GM21360 (cell line): ENCODE data around the gene PRR30.

Experiments used
- ATAC-seq: cut with Tn5 transposase; IDR thresholded peaks from one replicate; pipeline ENCODE4 v1.9.1; 2021; ENCODE audit warnings: mild to moderate bottlenecking, moderate library complexity; ENCODE audit not compliant: unreplicated experiment

PRR30 gene

GRCh38 chr2:27155069-27155520, 15.9 kb upstream of the PRR30 start:
- no peak for ATAC-seq

- no peak for ATAC-seq
Measured at GRCh38 chr2:27154488-27154887, 15.3 kb upstream of the PRR30 start.

- no peak for ATAC-seq
Measured at GRCh38 chr2:27152796-27153464, 13.7 kb upstream of the PRR30 start.

GRCh38 chr2:27152102-27152795, 13.0 kb upstream of the PRR30 start:
- ATAC-seq = no peak

GRCh38 chr2:27150639-27151230, 11.5 kb upstream of the PRR30 start:
- no peak for ATAC-seq

- ATAC-seq = no peak
Measured at GRCh38 chr2:27149570-27150405, 10.6 kb upstream of the PRR30 start.

GRCh38 chr2:27148801-27149439, 9.7 kb upstream of the PRR30 start, which contains the start of gene TCF23:
TCF23 (plus strand) TSS chr2:27149004; CDS start chr2:27149134, 130 bp downstream.
- no peak for ATAC-seq

GRCh38 chr2:27147935-27148334, 8.7 kb upstream of the PRR30 start:
- no peak for ATAC-seq

- ATAC-seq = no peak
Measured at GRCh38 chr2:27145682-27146081, 6.5 kb upstream of the PRR30 start.

- no peak for ATAC-seq
Measured at GRCh38 chr2:27143285-27143684, 4.1 kb upstream of the PRR30 start.

GRCh38 chr2:27138111-27138510, 1.1 kb downstream of the PRR30 start:
- ATAC-seq = no peak

GRCh38 chr2:27137322-27137935, 1.8 kb downstream of the PRR30 start:
- no peak for ATAC-seq

- ATAC-seq = no peak
Measured at GRCh38 chr2:27136751-27137150, 2.5 kb downstream of the PRR30 start.

GRCh38 chr2:27135478-27135955, 3.7 kb downstream of the PRR30 start:
- no peak for ATAC-seq

- no peak for ATAC-seq
Measured at GRCh38 chr2:27134781-27135477, 4.3 kb downstream of the PRR30 start.

GRCh38 chr2:27133905-27134780, 5.1 kb downstream of the PRR30 start, which contains the start of gene PREB:
PREB (minus strand) TSS chr2:27134636; CDS start chr2:27134421, 215 bp downstream.
- ATAC-seq = peak; percentile 77

GRCh38 chr2:27133195-27133875, 5.9 kb downstream of the PRR30 start:
- ATAC-seq = peak; percentile 13

GRCh38 chr2:27131429-27131828, 7.8 kb downstream of the PRR30 start:
- no peak for ATAC-seq
